Fibroblast of the aortic adventitia (primary cell): ENCODE results near the gene MRPL36. TPM values are rescaled to one million over a fixed set of nuclear protein-coding genes. Genes with fewer than 3 reads are reported as not detected.
"Not testable (repeated sequence)": the region's sequence is repeated elsewhere in the genome, so short reads cannot be mapped to it uniquely, and the experiment has no call there.

Source experiments
- DNase-seq: peaks from one replicate; pipeline ENCODE4 v3.0.0-alpha.2; 2010; ENCODE audit warnings: low read depth
- H3K4me3 ChIP-seq: 2 replicates; pipeline ENCODE4 v1.5.1; 2011; ENCODE audit warnings: low read depth, mild to moderate bottlenecking, control low read depth, low read length, moderate library complexity
- total RNA-seq: library from RNA; depleted of rRNA; stranded (reverse); fragments of >200 nt; gene quantifications from 2 replicates; pipeline ENCODE4 v1.2.3, GENCODE V29; 2012; ENCODE audit warnings: low replicate concordance
- TF ChIP-seq, protein P1 (sequence below): IDR thresholded peaks from 2 replicates; pipeline ENCODE4 v1.5.1; 2011; ENCODE audit warnings: mild to moderate bottlenecking, low read length, control low read depth, inconsistent platforms; ENCODE audit not compliant: insufficient read depth

The MRPL36 gene
- total RNA-seq, 1 donor = 47.9 TPM

DNA sequence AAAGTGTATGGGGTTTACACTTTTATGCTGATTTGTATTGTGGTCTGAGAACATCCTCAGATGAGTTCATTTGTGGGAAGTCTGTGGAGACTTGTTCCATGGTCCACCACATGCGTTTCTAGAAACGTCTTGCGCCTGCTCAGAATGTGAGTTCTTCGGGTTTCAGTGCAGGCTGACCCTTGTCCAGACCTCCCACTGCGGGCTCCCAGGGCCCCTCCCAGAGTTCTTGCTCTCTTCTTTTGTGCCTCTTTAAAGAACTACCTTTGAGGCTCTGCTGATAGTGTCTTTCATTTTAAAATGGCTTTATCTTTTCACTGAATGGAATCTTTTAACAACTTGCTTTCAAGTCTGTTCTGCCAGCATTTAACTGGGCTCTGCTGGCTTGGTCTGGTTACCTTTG, 19.1 kb upstream of the MRPL36 start:
- no peak overlapping the region for H3K4me3 ChIP-seq
- DNase-seq = no peak
- TF ChIP-seq, protein P1, sequence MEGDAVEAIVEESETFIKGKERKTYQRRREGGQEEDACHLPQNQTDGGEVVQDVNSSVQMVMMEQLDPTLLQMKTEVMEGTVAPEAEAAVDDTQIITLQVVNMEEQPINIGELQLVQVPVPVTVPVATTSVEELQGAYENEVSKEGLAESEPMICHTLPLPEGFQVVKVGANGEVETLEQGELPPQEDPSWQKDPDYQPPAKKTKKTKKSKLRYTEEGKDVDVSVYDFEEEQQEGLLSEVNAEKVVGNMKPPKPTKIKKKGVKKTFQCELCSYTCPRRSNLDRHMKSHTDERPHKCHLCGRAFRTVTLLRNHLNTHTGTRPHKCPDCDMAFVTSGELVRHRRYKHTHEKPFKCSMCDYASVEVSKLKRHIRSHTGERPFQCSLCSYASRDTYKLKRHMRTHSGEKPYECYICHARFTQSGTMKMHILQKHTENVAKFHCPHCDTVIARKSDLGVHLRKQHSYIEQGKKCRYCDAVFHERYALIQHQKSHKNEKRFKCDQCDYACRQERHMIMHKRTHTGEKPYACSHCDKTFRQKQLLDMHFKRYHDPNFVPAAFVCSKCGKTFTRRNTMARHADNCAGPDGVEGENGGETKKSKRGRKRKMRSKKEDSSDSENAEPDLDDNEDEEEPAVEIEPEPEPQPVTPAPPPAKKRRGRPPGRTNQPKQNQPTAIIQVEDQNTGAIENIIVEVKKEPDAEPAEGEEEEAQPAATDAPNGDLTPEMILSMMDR = no peak

DNA sequence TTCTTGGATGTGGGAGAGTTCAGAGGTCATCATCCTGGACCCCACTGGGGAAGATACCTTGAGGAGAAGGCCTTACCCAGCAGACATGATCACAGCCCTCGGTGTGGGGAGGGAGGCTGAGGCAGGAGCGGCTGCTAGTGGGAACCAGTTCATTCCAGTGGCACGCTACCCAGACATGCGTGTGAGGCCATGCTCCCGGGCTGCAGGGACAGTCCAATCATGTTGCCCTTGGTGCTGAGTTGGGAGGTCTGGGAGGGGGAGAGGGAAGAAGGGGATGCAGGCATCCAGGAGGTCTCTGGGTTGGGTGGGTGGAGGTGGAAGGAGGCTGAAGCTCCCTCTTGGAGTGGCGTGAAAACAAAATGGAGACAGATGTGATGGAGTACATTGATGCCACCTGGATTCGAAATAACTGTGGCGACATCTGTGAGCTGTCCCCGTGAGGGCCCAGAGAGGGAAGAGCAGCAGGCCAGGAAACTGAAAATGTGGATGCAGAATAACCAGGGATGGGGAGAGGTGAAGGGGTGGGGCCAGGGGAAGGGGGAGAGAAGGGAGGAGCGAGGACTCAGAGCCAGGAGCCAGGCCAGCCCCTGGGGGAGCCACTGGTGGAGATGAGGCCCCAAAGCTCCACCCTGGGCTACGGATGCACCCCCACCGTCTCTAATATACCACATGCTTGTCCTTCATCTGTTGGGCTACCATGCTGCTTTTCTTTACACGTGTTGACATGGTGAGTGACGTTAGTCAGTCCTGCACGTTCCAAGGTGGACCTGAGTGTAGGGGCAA, 17.8 kb upstream of the MRPL36 start:
- H3K4me3 ChIP-seq = no peak overlapping the region

DNA sequence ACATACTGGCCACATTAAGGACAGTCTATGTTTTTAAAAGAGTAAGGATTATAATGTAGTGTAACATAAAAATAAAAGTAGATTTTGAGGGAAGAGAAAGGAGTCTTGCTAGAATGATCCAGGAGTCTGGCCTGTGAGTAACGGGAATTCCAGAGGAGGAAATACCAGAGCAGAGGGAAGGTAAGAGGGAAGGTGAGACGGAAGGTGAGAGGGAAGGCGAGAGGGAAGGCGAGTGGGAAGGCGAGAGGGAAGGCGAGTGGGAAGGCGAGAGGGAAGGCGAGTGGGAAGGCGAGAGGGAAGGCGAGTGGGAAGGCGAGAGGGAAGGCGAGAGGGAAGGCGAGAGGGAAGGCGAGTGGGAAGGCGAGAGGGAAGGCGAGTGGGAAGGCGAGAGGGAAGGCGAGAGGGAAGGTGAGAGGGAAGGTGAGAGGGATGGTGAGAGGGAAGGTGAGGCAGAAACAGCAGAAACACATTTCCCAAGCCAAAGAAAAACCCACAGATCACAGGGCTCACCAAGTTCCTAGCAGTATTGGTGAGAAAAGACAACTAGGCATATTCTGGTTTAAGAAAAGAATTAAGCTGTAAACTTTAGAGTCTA, 17.0 kb upstream of the MRPL36 start:
- not testable (repeated sequence) for DNase-seq, H3K4me3 ChIP-seq

More for the DNA sequence above, 17.8 kb upstream of the MRPL36 start:
- DNase-seq = no peak
- TF ChIP-seq, protein P1 = no peak

DNA sequence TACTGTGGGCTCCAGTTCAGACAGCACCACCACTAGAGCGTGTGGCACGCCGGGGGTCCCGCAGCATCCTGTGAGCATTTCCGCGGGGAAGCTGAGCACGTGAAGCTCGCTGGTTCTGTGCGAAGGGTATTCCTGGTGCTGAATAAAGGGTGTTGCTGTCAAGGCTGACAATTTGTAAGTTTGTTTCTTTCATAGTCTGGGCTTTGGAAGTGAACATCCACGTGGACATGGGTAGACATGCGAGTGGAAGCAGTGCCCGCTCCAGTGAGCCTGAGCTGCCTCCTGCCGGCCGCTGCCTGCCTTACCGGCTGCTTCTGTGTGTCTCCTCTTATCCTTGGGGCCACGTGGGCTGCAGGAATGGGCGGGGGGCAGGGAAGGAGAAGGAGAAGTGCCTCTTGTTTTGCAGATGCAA, 16.2 kb upstream of the MRPL36 start:
- TF ChIP-seq, protein P1 = no peak
- no peak overlapping the region for H3K4me3 ChIP-seq
- no peak for DNase-seq

DNA sequence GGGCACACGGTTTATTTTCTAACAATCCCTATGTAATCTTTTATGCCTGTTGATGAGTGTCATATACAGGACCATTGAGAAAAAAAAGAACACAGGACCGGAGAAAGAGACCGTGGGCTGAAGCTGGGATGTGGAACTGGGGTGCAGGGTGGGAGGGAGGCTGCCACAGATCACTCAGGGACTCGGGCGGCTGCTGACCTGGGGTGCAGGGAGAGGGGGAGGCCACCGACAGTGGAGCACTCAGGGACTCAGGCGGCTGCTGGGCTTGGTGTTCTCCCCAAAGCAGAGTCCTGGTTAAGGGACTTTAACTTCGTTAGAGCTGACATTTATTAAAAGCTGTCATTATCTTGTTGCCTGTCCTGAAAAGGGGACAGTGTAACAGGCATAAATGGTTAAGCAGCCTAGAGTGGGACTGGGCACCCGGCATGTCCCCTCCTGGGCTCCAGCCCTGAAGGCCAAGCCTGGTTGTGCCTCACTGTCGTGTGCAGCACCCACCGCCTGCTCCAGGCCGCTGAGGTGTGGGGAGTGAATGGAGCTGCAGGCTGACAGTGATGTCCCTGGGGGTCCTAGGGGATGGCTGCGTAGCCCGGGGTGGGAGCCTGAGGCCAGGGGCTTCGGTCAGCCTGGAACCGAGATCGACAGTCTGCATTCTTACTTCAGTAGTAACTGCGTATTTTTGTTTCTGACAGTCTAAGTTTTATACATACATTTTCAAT, 15.6 kb upstream of the MRPL36 start:
- DNase-seq = no peak

DNA sequence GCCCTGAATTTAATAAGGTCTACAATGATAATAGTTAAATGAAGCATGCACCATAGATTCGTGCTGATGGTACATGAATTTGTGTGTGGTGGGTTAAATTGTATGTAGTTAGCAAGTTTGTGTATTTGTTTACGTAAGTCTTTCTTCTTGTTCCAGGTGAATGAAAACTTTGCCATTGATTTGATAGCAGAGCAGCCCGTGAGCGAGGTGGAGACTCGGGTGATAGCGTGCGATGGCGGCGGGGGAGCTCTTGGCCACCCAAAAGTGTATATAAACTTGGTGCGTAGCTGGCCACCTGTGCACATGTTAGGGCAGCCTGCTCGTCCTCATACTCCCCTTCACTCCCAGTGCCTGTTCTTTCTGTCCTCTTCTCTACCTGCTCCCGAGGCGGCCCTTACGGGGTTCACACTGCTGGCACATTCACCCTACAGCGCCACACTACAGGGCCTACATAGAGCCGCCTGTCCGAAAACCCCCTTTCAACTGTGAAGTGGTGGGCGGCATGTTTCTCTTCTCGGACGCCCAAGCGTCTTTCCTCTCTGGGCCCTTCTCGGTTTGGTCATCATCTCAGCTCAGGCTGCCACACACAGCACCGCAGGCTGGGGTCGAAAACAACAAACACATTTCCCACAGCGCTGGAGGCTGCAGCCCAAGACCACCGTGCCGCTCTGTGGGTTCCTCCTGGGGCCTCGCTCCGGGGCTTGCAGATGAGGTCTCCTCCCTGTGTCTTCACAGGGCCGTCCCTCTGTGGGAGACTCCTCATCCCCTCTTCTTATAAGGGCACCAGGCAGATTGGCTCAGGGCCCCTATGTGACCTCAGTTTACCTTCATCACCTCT, 14.8 kb upstream of the MRPL36 start:
- DNase-seq = no peak

More for the DNA sequence above, 15.6 kb upstream of the MRPL36 start:
- TF ChIP-seq, protein P1 = no peak
- no peak overlapping the region for H3K4me3 ChIP-seq

More for the DNA sequence above, 14.8 kb upstream of the MRPL36 start:
- H3K4me3 ChIP-seq = no peak overlapping the region
- TF ChIP-seq, protein P1 = no peak
